Mesendoderm (in vitro differentiated cells): ENCODE measurements around the gene LMBRD2.

Experiments
- DNase-seq: peaks from one replicate; pipeline ENCODE4 v3.0.0; 2013
- H2AK5ac ChIP-seq: 2 replicates; pipeline ENCODE4 v1.6.1; 2013; ENCODE audit warnings: low read length, inconsistent platforms
- H2BK120ac ChIP-seq: 2 replicates; pipeline ENCODE4 v1.6.1; 2013; ENCODE audit warnings: low read depth, mild to moderate bottlenecking, low read length, moderate library complexity, mixed read lengths
- H2BK15ac ChIP-seq: replicated peaks from 2 replicates; pipeline ENCODE4 v1.6.1; 2013; ENCODE audit warnings: low read depth, mild to moderate bottlenecking, moderate library complexity
- H2BK5ac ChIP-seq: 2 replicates; pipeline ENCODE4 v1.6.1; 2013; ENCODE audit warnings: low read length, inconsistent platforms
- H3K18ac ChIP-seq: 2 replicates; pipeline ENCODE4 v1.6.1; 2013; ENCODE audit warnings: mild to moderate bottlenecking, low read length, mixed read lengths
- H3K23ac ChIP-seq: one replicate; pipeline ENCODE4 v1.6.1; 2013; ENCODE audit warnings: low read length
- H3K27ac ChIP-seq: 2 replicates; pipeline ENCODE4 v1.5.1; 2013; ENCODE audit warnings: low read depth, mild to moderate bottlenecking, inconsistent platforms, low read length, moderate library complexity
- H3K27me3 ChIP-seq: 2 replicates; pipeline ENCODE4 v1.6.1; 2013; ENCODE audit warnings: low read length, control low read depth, mild to moderate bottlenecking, inconsistent platforms; ENCODE audit not compliant: insufficient read depth, poor library complexity
- H3K36me3 ChIP-seq: 2 replicates; pipeline ENCODE4 v1.6.1; 2013; ENCODE audit warnings: low read length, inconsistent platforms; ENCODE audit not compliant: control insufficient read depth, insufficient read depth
- H3K4ac ChIP-seq: one replicate; pipeline ENCODE4 v1.6.1; 2013; ENCODE audit warnings: low read depth, mild to moderate bottlenecking, low read length, moderate library complexity
- H3K4me1 ChIP-seq: 2 replicates; pipeline ENCODE4 v1.6.1; 2013; ENCODE audit warnings: low read depth, low read length, inconsistent platforms; ENCODE audit not compliant: control insufficient read depth
- H3K4me2 ChIP-seq: 2 replicates; pipeline ENCODE4 v1.6.1; 2013; ENCODE audit warnings: low read length
- H3K4me3 ChIP-seq: 2 replicates; pipeline ENCODE4 v1.5.1; 2013; ENCODE audit warnings: mild to moderate bottlenecking, low read length
- H3K56ac ChIP-seq: one replicate; pipeline ENCODE4 v1.6.1; 2013; ENCODE audit warnings: low read length
- H3K79me1 ChIP-seq: 2 replicates; pipeline ENCODE4 v1.6.1; 2013; ENCODE audit warnings: low read length, inconsistent platforms
- H3K79me2 ChIP-seq: 2 replicates; pipeline ENCODE4 v1.6.1; 2013; ENCODE audit warnings: mild to moderate bottlenecking, low read length; ENCODE audit not compliant: control insufficient read depth, insufficient read depth
- H3K9ac ChIP-seq: 2 replicates; pipeline ENCODE4 v1.6.1; 2013; ENCODE audit warnings: low read length, inconsistent platforms
- H4K5ac ChIP-seq: one replicate; pipeline ENCODE4 v1.6.1; 2013; ENCODE audit warnings: low read length
- H4K8ac ChIP-seq: one replicate; pipeline ENCODE4 v1.6.1; 2013; ENCODE audit warnings: low read depth, mild to moderate bottlenecking, control low read depth, low read length, moderate library complexity
- WGBS: extraction: QIAGEN DNeasy Blood & Tissue Kit; methylation state at CpG from one replicate; pipeline ENCODE4 v1.1.7; 2013; ENCODE audit warnings: low lambda C conversion rate, missing lambda C conversion rate; ENCODE audit not compliant: insufficient coverage; ENCODE audit errors: extremely low coverage; 5-methylcytosine and 5-hydroxymethylcytosine counted together

LMBRD2 gene

GRCh38 chr5:36096486-36096885, 55.2 kb downstream of the LMBRD2 start:
- Histone ChIP-seq H3K4ac (no peak overlapping the region), H2BK120ac (no peak overlapping the region), H2AK5ac (no peak overlapping the region), H3K4me1 (no peaks in the 10 kb centered on the region), H3K4me2 (no peak overlapping the region), H2BK15ac (no peak overlapping the region), H3K27ac (no peak overlapping the region), H3K79me2 (no peaks in the 10 kb centered on the region), H3K9ac (no peak overlapping the region), H3K18ac (no peak overlapping the region), H4K5ac (no peak overlapping the region), H3K23ac (no peak overlapping the region), H3K79me1 (no peaks in the 10 kb centered on the region), H3K36me3 (no peaks in the 10 kb centered on the region), H3K4me3 (no peak overlapping the region), H3K27me3 (no peaks in the 10 kb centered on the region), H2BK5ac (no peak overlapping the region), H3K56ac (no peak overlapping the region), H4K8ac (no peak overlapping the region)
- DNase-seq = no peak

- Histone ChIP-seq H3K27me3 (no peaks in the 10 kb centered on the region), H3K27ac (no peak overlapping the region), H3K9ac (no peak overlapping the region), H3K79me1 (no peaks in the 10 kb centered on the region), H2BK120ac (no peak overlapping the region), H2BK15ac (no peak overlapping the region), H3K18ac (no peak overlapping the region), H3K56ac (no peak overlapping the region), H3K4me3 (no peak overlapping the region), H3K36me3 (no peaks in the 10 kb centered on the region), H3K79me2 (no peaks in the 10 kb centered on the region), H4K8ac (no peak overlapping the region), H3K4ac (no peak overlapping the region), H3K23ac (no peak overlapping the region), H4K5ac (no peak overlapping the region), H3K4me2 (no peak overlapping the region), H2BK5ac (no peak overlapping the region), H2AK5ac (no peak overlapping the region), H3K4me1 (no peaks in the 10 kb centered on the region)
- DNase-seq = peak; percentile 95
- no CpG with 5 or more reads among the region's 2 CpGs for WGBS
These were observed 61.7 kb downstream of the LMBRD2 start for GRCh38 chr5:36089989-36090388.

- no peak overlapping the region for H3K4me2 ChIP-seq
- H3K79me1 ChIP-seq = no peaks in the 10 kb centered on the region
- H3K4me1 ChIP-seq = peaks cover 2% of the 10 kb centered on the region
- no peak overlapping the region for H3K4me3 ChIP-seq
- peak; percentile 91 for DNase-seq
- no peak overlapping the region for H3K18ac ChIP-seq
- H4K5ac ChIP-seq = no peak overlapping the region
- no peak overlapping the region for H3K9ac ChIP-seq
- H2BK5ac ChIP-seq = no peak overlapping the region
- H3K4ac ChIP-seq = no peak overlapping the region
- no peak overlapping the region for H2AK5ac ChIP-seq
- no peak overlapping the region for H4K8ac ChIP-seq
- H3K27ac ChIP-seq = no peak overlapping the region
- H3K23ac ChIP-seq = no peak overlapping the region
- H3K36me3 ChIP-seq = no peaks in the 10 kb centered on the region
- H3K27me3 ChIP-seq = no peaks in the 10 kb centered on the region
- H2BK15ac ChIP-seq = no peak overlapping the region
- no peaks in the 10 kb centered on the region for H3K79me2 ChIP-seq
- no peak overlapping the region for H2BK120ac ChIP-seq
- H3K56ac ChIP-seq = peak overlapping the region; percentile 64
- WGBS = no CpG with 5 or more reads among the region's 10 CpGs
These were observed 72.4 kb downstream of the LMBRD2 start for GRCh38 chr5:36079200-36079781.

GRCh38 chr5:36078430-36078829, 73.3 kb downstream of the LMBRD2 start:
- Histone ChIP-seq H2BK120ac (no peak overlapping the region), H3K27me3 (no peaks in the 10 kb centered on the region), H3K23ac (no peak overlapping the region), H3K36me3 (no peaks in the 10 kb centered on the region), H2BK15ac (no peak overlapping the region), H3K4me3 (no peak overlapping the region), H3K79me1 (no peaks in the 10 kb centered on the region), H2AK5ac (no peak overlapping the region), H4K5ac (no peak overlapping the region), H3K4me2 (no peak overlapping the region), H3K56ac (no peak overlapping the region), H3K27ac (no peak overlapping the region), H3K79me2 (no peaks in the 10 kb centered on the region), H4K8ac (no peak overlapping the region), H3K18ac (no peak overlapping the region), H2BK5ac (no peak overlapping the region), H3K4me1 (peaks cover 2% of the 10 kb centered on the region), H3K4ac (no peak overlapping the region), H3K9ac (no peak overlapping the region)
- no peak for DNase-seq
- no CpG with 5 or more reads among the region's 10 CpGs for WGBS

- Histone ChIP-seq H3K4me3 (no peak overlapping the region), H3K79me1 (no peaks in the 10 kb centered on the region), H3K36me3 (no peaks in the 10 kb centered on the region), H3K56ac (no peak overlapping the region), H3K4me2 (no peak overlapping the region), H3K27ac (no peak overlapping the region), H2AK5ac (no peak overlapping the region), H3K18ac (no peak overlapping the region), H3K4me1 (no peaks in the 10 kb centered on the region), H4K5ac (no peak overlapping the region), H3K4ac (no peak overlapping the region), H3K79me2 (no peaks in the 10 kb centered on the region), H3K23ac (no peak overlapping the region), H3K9ac (no peak overlapping the region), H3K27me3 (no peaks in the 10 kb centered on the region), H2BK15ac (no peak overlapping the region), H2BK5ac (no peak overlapping the region), H4K8ac (no peak overlapping the region), H2BK120ac (no peak overlapping the region)
- WGBS = no CpG with 5 or more reads among the region's 3 CpGs
- DNase-seq = peak; percentile 86
These were observed 78.0 kb downstream of the LMBRD2 start for GRCh38 chr5:36073595-36074216.
